GM12878 (cell line): Measurements from ENCODE around the gene SORT1. TPM values are rescaled to one million over a fixed set of nuclear protein-coding genes. Genes with fewer than 3 reads are reported as not detected.

ENCODE experiments used
- BCL11A ChIP-seq: IDR thresholded peaks from 2 replicates; pipeline ENCODE4 v1.6.1; 2011; ENCODE audit warnings: low read depth, low read length
- CHD2 ChIP-seq: IDR thresholded peaks from 2 replicates; pipeline ENCODE4 v1.6.1; 2011; ENCODE audit warnings: low read depth, low read length, improper control_type of control experiment, borderline replicate concordance
- CREB1 ChIP-seq: IDR thresholded peaks from 2 replicates; pipeline ENCODE4 v1.6.1; 2012; ENCODE audit warnings: low read depth, mild to moderate bottlenecking, inconsistent platforms
- CTCF ChIP-seq, 3 experiments: IDR thresholded peaks in 2 of 3; conservative IDR thresholded peaks in 1 of 3; 2 replicates each; pipeline ENCODE4 v1.5.1; 2011; ENCODE audit warnings: low read depth in 3 of 3, low read length in 3 of 3, mild to moderate bottlenecking in 3 of 3, control low read depth in 2 of 3, moderate library complexity in 2 of 3, inconsistent platforms in 1 of 3, mixed read lengths in 1 of 3; ENCODE audit not compliant: control insufficient read depth in 2 of 3, insufficient read depth in 1 of 3; ENCODE audit errors: extremely low read depth in 1 of 3
- ELK1 ChIP-seq: IDR thresholded peaks from 2 replicates; pipeline ENCODE4 v1.6.1; 2012; ENCODE audit warnings: low read depth, low read length, improper control_type of control experiment
- ETV6 ChIP-seq, 2 experiments: fragments of 450-650 bp in 1 of 2; IDR thresholded peaks in 1 of 2; conservative IDR thresholded peaks in 1 of 2; 2 replicates each; pipeline ENCODE4 v1.6.1; 2014; ENCODE audit warnings: antibody characterized with exemption in 1 of 2, borderline replicate concordance in 1 of 2, low read depth in 1 of 2, mild to moderate bottlenecking in 1 of 2, moderate library complexity in 1 of 2
- FOXM1 ChIP-seq: IDR thresholded peaks from 2 replicates; pipeline ENCODE4 v1.6.1; 2012; ENCODE audit warnings: low read depth, mild to moderate bottlenecking, inconsistent platforms, low read length, moderate library complexity
- GATAD2B ChIP-seq: fragments of 450-650 bp; conservative IDR thresholded peaks from 2 replicates; pipeline ENCODE4 v1.6.1; 2017; ENCODE audit warnings: low read depth, mild to moderate bottlenecking, moderate library complexity
- IKZF1 ChIP-seq: fragments of 450-650 bp; conservative IDR thresholded peaks from 2 replicates; pipeline ENCODE4 v1.6.1; 2017; ENCODE audit warnings: antibody characterized with exemption, mild to moderate bottlenecking
- IKZF2 ChIP-seq, 2 experiments: fragments of 450-650 bp; IDR thresholded peaks; 2 replicates each; pipeline ENCODE4 v1.6.1; 2017; ENCODE audit warnings: mild to moderate bottlenecking in 2 of 2, moderate library complexity in 2 of 2
- MEF2A ChIP-seq: IDR thresholded peaks from 2 replicates; pipeline ENCODE4 v1.6.1; 2011; ENCODE audit warnings: low read depth, mild to moderate bottlenecking, low read length, moderate library complexity; ENCODE audit not compliant: insufficient read depth
- MTA3 ChIP-seq: IDR thresholded peaks from 2 replicates; pipeline ENCODE4 v1.6.1; 2012; ENCODE audit warnings: low read length, inconsistent platforms, borderline replicate concordance
- NR2F1 ChIP-seq: fragments of 450-650 bp; conservative IDR thresholded peaks from 2 replicates; pipeline ENCODE4 v1.6.1; 2017; ENCODE audit warnings: mild to moderate bottlenecking
- POLR2A ChIP-seq: IDR thresholded peaks from 2 replicates; pipeline ENCODE4 v1.6.1; 2011; ENCODE audit warnings: low read depth, mild to moderate bottlenecking, low read length
- RBBP5 ChIP-seq: fragments of 200-600 bp; sonication (generic); conservative IDR thresholded peaks from 2 replicates; pipeline ENCODE4 v1.6.1; 2016
- STAT1 ChIP-seq: fragments of 450-650 bp; conservative IDR thresholded peaks from 2 replicates; pipeline ENCODE4 v1.6.1; 2014; ENCODE audit warnings: antibody characterized with exemption, mild to moderate bottlenecking
- ZBTB11 ChIP-seq: fragments of 450-650 bp; formaldehyde crosslinking; IDR thresholded peaks from 2 replicates; pipeline ENCODE4 v1.5.0; 2022; ENCODE audit warnings: mild to moderate bottlenecking, missing genetic modification characterization
- ZNF274 ChIP-seq: IDR thresholded peaks from one replicate; pipeline ENCODE4 v1.8.0; 2011; ENCODE audit not compliant: insufficient read length, insufficient read depth
- polyA plus RNA-seq, 11 experiments: library from polyadenylated mRNA; depleted of rRNA in 4 of 11; unstranded in 6 of 11; stranded (reverse) in 5 of 11; fragments of >200 nt; fragmentation: Nextera tagmentation in 4 of 11; fragmentation: Illumina TruSeq in 1 of 11; extraction: Ambion mirVana in 4 of 11; extraction: Trizol in 1 of 11; gene quantifications; 1 replicate in 1 of 11; 2 replicates in 10 of 11; pipeline versions ENCODE4 v1.2.1 to v1.2.3, GENCODE V29; 2011 to 2016; ENCODE audit warnings: inconsistent platforms in 2 of 11, missing spikeins in 2 of 11, low read depth in 1 of 11
- total RNA-seq, 4 experiments: library from RNA; depleted of rRNA in 3 of 4; stranded (reverse); fragments of >200 nt in 3 of 4; fragmentation: Illumina TruSeq in 1 of 4; extraction: Trizol in 1 of 4; gene quantifications; 2 replicates each; pipeline versions ENCODE4 v1.2.1 to v1.2.3, GENCODE V29; 2013 to 2021

The SORT1 gene
- total and polyA plus RNA-seq, 10 of the 15 experiments (the other 5 are each of a cell fraction or from before 2014, with no cell fraction given): 0.06 to 1.9 (median 0.33) TPM; not detected in 1

- peak; percentile 68; the same call in 1 of the 2 replicates for TF ChIP-seq MEF2A
- TF ChIP-seq ELK1: no peak
- TF ChIP-seq ZBTB11 (CRISPR knock-in tag): no peak
- TF ChIP-seq STAT1: no peak
- TF ChIP-seq FOXM1: no peak
- no peak for TF ChIP-seq POLR2A
- no peak for TF ChIP-seq CHD2
- TF ChIP-seq ETV6 (conservative IDR thresholded peaks at IDR 0.05 in 1 of 2, IDR thresholded peaks at IDR 0.05 in 1 of 2; ENCODE audit: borderline replicate concordance in 1 of 2, low read depth in 1 of 2): no peak
- TF ChIP-seq MTA3: no peak
- TF ChIP-seq IKZF2 (IDR thresholded peaks at IDR 0.05): no peak
- TF ChIP-seq RBBP5: no peak
- TF ChIP-seq NR2F1: peak; percentile 85
- TF ChIP-seq CTCF (IDR thresholded peaks at IDR 0.05 in 2 of 3, conservative IDR thresholded peaks at IDR 0.05 in 1 of 3; ENCODE audit: control insufficient read depth in 2 of 3, extremely low read depth in 1 of 3, insufficient read depth in 1 of 3, low read depth in 3 of 3, low read length in 3 of 3): no peak
- TF ChIP-seq IKZF1: no peak
- peak; percentile 14; the same call in 1 of the 2 replicates for TF ChIP-seq BCL11A
- no peak for TF ChIP-seq CREB1
- no peak for TF ChIP-seq GATAD2B
- TF ChIP-seq ZNF274: no peak
Measured at GRCh38 chr1:109438798-109439297, 41.1 kb upstream of the SORT1 start (continued).
